Endodermal cell (in vitro differentiated cells): Measurements from ENCODE around the gene ASIC5. TPM values are rescaled to one million over a fixed set of nuclear protein-coding genes. Genes with fewer than 3 reads are reported as not detected.
"Not testable (repeated sequence)": the region's sequence is repeated elsewhere in the genome, so short reads cannot be mapped to it uniquely, and the experiment has no call there.

Experiments used
- DNase-seq: peaks from one replicate; pipeline ENCODE4 v3.0.0-alpha.2; 2017
- H3K27ac ChIP-seq: 2 replicates; pipeline ENCODE4 v1.5.1; 2013; ENCODE audit warnings: mild to moderate bottlenecking, low read depth, low read length, moderate library complexity
- H3K27me3 ChIP-seq: 2 replicates; pipeline ENCODE4 v1.6.1; 2013; ENCODE audit warnings: mild to moderate bottlenecking, low read length, moderate library complexity; ENCODE audit not compliant: insufficient read depth, control insufficient read depth, poor library complexity, severe bottlenecking
- H3K36me3 ChIP-seq: 2 replicates; pipeline ENCODE4 v1.7.0; 2013; ENCODE audit warnings: mild to moderate bottlenecking, low read length, moderate library complexity; ENCODE audit not compliant: control insufficient read depth, insufficient read depth
- H3K4me1 ChIP-seq: one replicate; pipeline ENCODE4 v1.7.0; 2013; ENCODE audit warnings: low read length; ENCODE audit not compliant: control insufficient read depth, insufficient read depth
- H3K4me3 ChIP-seq: 2 replicates; pipeline ENCODE4 v1.5.1; 2013; ENCODE audit warnings: mild to moderate bottlenecking, low read length, moderate library complexity
- H3K9ac ChIP-seq: 2 replicates; pipeline ENCODE4 v1.6.1; 2013; ENCODE audit warnings: mild to moderate bottlenecking, low read length, moderate library complexity; ENCODE audit not compliant: poor library complexity, severe bottlenecking; ENCODE audit errors: extremely low read depth
- H3K9me3 ChIP-seq: 2 replicates; pipeline ENCODE4 v1.6.1; 2013; ENCODE audit warnings: mild to moderate bottlenecking, low read length, moderate library complexity; ENCODE audit not compliant: control insufficient read depth
- H3K27ac Mint-ChIP-seq: 2 replicates; pipeline ENCODE4 v1.8.0; 2020; ENCODE audit warnings: mixed read lengths
- H3K27me3 Mint-ChIP-seq: 2 replicates; pipeline ENCODE4 v1.8.0; 2021; ENCODE audit warnings: mild to moderate bottlenecking, mixed read lengths; ENCODE audit not compliant: insufficient read depth
- H3K36me3 Mint-ChIP-seq: 2 replicates; pipeline ENCODE4 v1.8.0; 2020; ENCODE audit warnings: low read depth, mixed read lengths
- H3K4me1 Mint-ChIP-seq: 2 replicates; pipeline ENCODE4 v1.8.0; 2020; ENCODE audit warnings: mixed read lengths
- H3K4me3 Mint-ChIP-seq: 2 replicates; pipeline ENCODE4 v1.8.0; 2020; ENCODE audit warnings: mild to moderate bottlenecking, moderate library complexity, mixed read lengths
- H3K9me3 Mint-ChIP-seq: 2 replicates; pipeline ENCODE4 v1.8.0; 2020; ENCODE audit warnings: mild to moderate bottlenecking, mixed read lengths
- CTCF ChIP-seq: fragments of 200-600 bp; sonication (generic); conservative IDR thresholded peaks from 2 replicates; pipeline ENCODE4 v1.5.0; 2021; ENCODE audit warnings: antibody characterized with exemption, mild to moderate bottlenecking
- WGBS, 2 experiments: methylation state at CpG; one replicate each; pipeline versions ENCODE4 v1.1.5 to v1.1.7; 2013; ENCODE audit warnings: missing lambda C conversion rate in 2 of 2, mixed read lengths in 1 of 2; ENCODE audit not compliant: insufficient coverage in 1 of 2, insufficient read length in 1 of 2; 5-methylcytosine and 5-hydroxymethylcytosine counted together
- total RNA-seq, 2 donors: library from RNA; stranded (reverse); fragmentation: NEBNext Ultra II Directional in 1 of 2; extraction: Animal tissue kit (Norgen Biotek cat#: 25700) in 1 of 2; gene quantifications; 2 replicates in 1 of 2; 3 replicates in 1 of 2; pipeline ENCODE4 v1.2.1, GENCODE V29; 2021

Gene ASIC5
- total RNA-seq, 2 donors from 2014 or later, result not detected

GRCh38 chr4:155901013-155901412 is 34.9 kb upstream of the ASIC5 start:
- 100% methylated on average over 2 of the region's 2 CpGs; no CpG with 5 or more reads in 1 of the 2 experiments for WGBS, 2 experiments
- TF ChIP-seq CTCF, result no peak
- peaks cover 6% of the 10 kb centered on the region for H3K36me3 Mint-ChIP-seq

GRCh38 chr4:155900381-155900780 is 34.3 kb upstream of the ASIC5 start:
- DNase-seq, result no peak
- Histone ChIP-seq H3K4me1 (peaks cover 2% of the 10 kb centered on the region), H3K9ac (no peak overlapping the region), H3K9me3 (no peaks in the 10 kb centered on the region), H3K27ac (no peak overlapping the region), H3K27me3 (no peaks in the 10 kb centered on the region), H3K4me3 (no peak overlapping the region), H3K36me3 (no peaks in the 10 kb centered on the region)
- Mint-ChIP-seq H3K27ac (no peak overlapping the region), H3K27me3 (no peaks in the 10 kb centered on the region), H3K4me1 (peaks cover 14% of the 10 kb centered on the region), H3K36me3 (peaks cover 6% of the 10 kb centered on the region), H3K9me3 (peaks cover 24% of the 10 kb centered on the region), H3K4me3 (no peak overlapping the region)
- WGBS, 2 experiments, result 94% methylated on average over 1 of the region's 1 CpG; no CpG with 5 or more reads in 1 of the 2 experiments
- TF ChIP-seq CTCF, result no peak

More at GRCh38 chr4:155901013-155901412, 34.9 kb upstream of the ASIC5 start:
- H3K27me3 Mint-ChIP-seq, result no peaks in the 10 kb centered on the region
- no peak overlapping the region for H3K4me3 ChIP-seq
- H3K9me3 ChIP-seq, result no peaks in the 10 kb centered on the region
- H3K27me3 ChIP-seq, result no peaks in the 10 kb centered on the region
- H3K9ac ChIP-seq, result no peak overlapping the region
- H3K36me3 ChIP-seq, result no peaks in the 10 kb centered on the region
- H3K27ac Mint-ChIP-seq, result no peak overlapping the region
- no peak for DNase-seq
- H3K4me1 Mint-ChIP-seq, result peaks cover 14% of the 10 kb centered on the region
- peaks cover 21% of the 10 kb centered on the region for H3K9me3 Mint-ChIP-seq
- no peak overlapping the region for H3K4me3 Mint-ChIP-seq
- H3K27ac ChIP-seq, result no peak overlapping the region
- H3K4me1 ChIP-seq, result peaks cover 2% of the 10 kb centered on the region

- Mint-ChIP-seq H3K36me3 (peaks cover 6% of the 10 kb centered on the region), H3K9me3 (peaks cover 24% of the 10 kb centered on the region), H3K27me3 (no peaks in the 10 kb centered on the region), H3K27ac (no peak overlapping the region), H3K4me3 (no peak overlapping the region), H3K4me1 (peaks cover 14% of the 10 kb centered on the region)
- H3K4me1 ChIP-seq, result peaks cover 2% of the 10 kb centered on the region
- DNase-seq, result no peak
- H3K27ac ChIP-seq, result no peak overlapping the region
- no peaks in the 10 kb centered on the region for H3K36me3 ChIP-seq
- TF ChIP-seq CTCF, result no peak
- WGBS, 2 experiments, result 72% methylated on average over 2 of the region's 3 CpGs; no CpG with 5 or more reads in 1 of the 2 experiments
- H3K4me3 ChIP-seq, result no peak overlapping the region
- no peaks in the 10 kb centered on the region for H3K27me3 ChIP-seq
- no peaks in the 10 kb centered on the region for H3K9me3 ChIP-seq
- no peak overlapping the region for H3K9ac ChIP-seq
These were observed 33.8 kb upstream of the ASIC5 start for GRCh38 chr4:155899891-155900290.

GRCh38 chr4:155898371-155898770 is 32.3 kb upstream of the ASIC5 start:
- not testable (repeated sequence) for H3K4me3 ChIP-seq, H3K9me3 ChIP-seq, H3K4me1 Mint-ChIP-seq, H3K27ac ChIP-seq, H3K4me1 ChIP-seq, H3K27me3 ChIP-seq, H3K36me3 Mint-ChIP-seq, H3K27ac Mint-ChIP-seq, H3K36me3 ChIP-seq, H3K4me3 Mint-ChIP-seq, H3K27me3 Mint-ChIP-seq, H3K9ac ChIP-seq, DNase-seq
- 97% methylated on average over 1 of the region's 2 CpGs; no CpG with 5 or more reads in 1 of the 2 experiments for WGBS, 2 experiments
- peaks cover 24% of the 10 kb centered on the region for H3K9me3 Mint-ChIP-seq
